CD14-positive monocyte (primary cell): ENCODE measurements around the gene CLASP1. TPM values are rescaled to one million over a fixed set of nuclear protein-coding genes. Genes with fewer than 3 reads are reported as not detected.

Source experiments
- DNase-seq, 3 donors: peaks; one replicate each; pipeline ENCODE4 v3.0.0-alpha.2; 2011 to 2022
- H2AFZ ChIP-seq: 2 replicates; pipeline ENCODE4 v1.6.0; 2012; ENCODE audit warnings: mild to moderate bottlenecking, low read depth, low read length, inconsistent platforms; ENCODE audit not compliant: insufficient read depth, poor library complexity, severe bottlenecking
- H3K27ac ChIP-seq, 2 donors: 1 replicate in 1 of 2; 2 replicates in 1 of 2; pipeline ENCODE4 v1.5.1; 2012 to 2013; ENCODE audit warnings: low read length in 2 of 2, control low read depth in 1 of 2, inconsistent platforms in 1 of 2, low read depth in 1 of 2, mild to moderate bottlenecking in 1 of 2
- H3K27me3 ChIP-seq, 2 donors: one replicate each; pipeline versions ENCODE4 v1.6.0 to v1.6.1; 2011 to 2013; ENCODE audit warnings: low read length in 2 of 2; ENCODE audit not compliant: control insufficient read depth in 2 of 2, insufficient read depth in 2 of 2
- H3K36me3 ChIP-seq, 2 donors: replicated peaks in 1 of 2; 1 replicate in 1 of 2; 2 replicates in 1 of 2; pipeline versions ENCODE4 v1.5.1 to v1.6.1; 2012 to 2013; ENCODE audit warnings: low read length in 2 of 2, control low read depth in 1 of 2, inconsistent platforms in 1 of 2, mild to moderate bottlenecking in 1 of 2; ENCODE audit not compliant: insufficient read depth in 2 of 2, control insufficient read depth in 1 of 2
- H3K4me1 ChIP-seq, 2 donors: 1 replicate in 1 of 2; 2 replicates in 1 of 2; pipeline versions ENCODE4 v1.5.1 to v1.6.1; 2012 to 2013; ENCODE audit warnings: low read length in 2 of 2, control low read depth in 1 of 2, inconsistent platforms in 1 of 2, mild to moderate bottlenecking in 1 of 2, moderate library complexity in 1 of 2; ENCODE audit not compliant: insufficient read depth in 2 of 2, control insufficient read depth in 1 of 2
- H3K4me2 ChIP-seq: replicated peaks from 2 replicates; pipeline ENCODE3; 2012; ENCODE audit warnings: low read length, moderate library complexity, mild to moderate bottlenecking; ENCODE audit not compliant: poor library complexity, severe bottlenecking; ENCODE audit errors: extremely low read depth
- H3K4me3 ChIP-seq, 3 experiments: fragments of 200-600 bp in 1 of 3; sonication (generic) in 1 of 3; replicated peaks in 1 of 3; 1 replicate in 2 of 3; 2 replicates in 1 of 3; pipeline ENCODE4 v1.5.1; 2011 to 2013; ENCODE audit warnings: low read length in 3 of 3, mild to moderate bottlenecking in 3 of 3, control low read depth in 2 of 3, low read depth in 2 of 3, inconsistent platforms in 1 of 3, moderate library complexity in 1 of 3
- H3K79me2 ChIP-seq: 2 replicates; pipeline ENCODE4 v1.6.0; 2012; ENCODE audit warnings: mild to moderate bottlenecking, control low read depth, inconsistent platforms, low read length, moderate library complexity; ENCODE audit not compliant: insufficient read depth
- H3K9ac ChIP-seq: 2 replicates; pipeline ENCODE4 v1.6.0; 2017; ENCODE audit warnings: low read length, mild to moderate bottlenecking; ENCODE audit not compliant: insufficient read depth, poor library complexity, severe bottlenecking
- H3K9me3 ChIP-seq, 2 donors: replicated peaks in 1 of 2; 1 replicate in 1 of 2; 2 replicates in 1 of 2; pipeline versions ENCODE4 v1.5.1 to v1.6.1; 2012 to 2013; ENCODE audit warnings: low read length in 2 of 2, control low read depth in 1 of 2; ENCODE audit not compliant: control insufficient read depth in 1 of 2, insufficient read depth in 1 of 2
- H4K20me1 ChIP-seq: 2 replicates; pipeline ENCODE4 v1.6.0; 2012; ENCODE audit warnings: mild to moderate bottlenecking, low read length, control low read depth, moderate library complexity; ENCODE audit not compliant: insufficient read depth
- H3K27ac Mint-ChIP-seq, 7 donors: one replicate each; pipeline ENCODE4 v1.8.0; 2020; ENCODE audit warnings: mild to moderate bottlenecking in 7 of 7, mixed read lengths in 7 of 7, moderate library complexity in 6 of 7, inconsistent platforms in 2 of 7
- H3K27me3 Mint-ChIP-seq, 3 donors: one replicate each; pipeline ENCODE4 v1.8.0; 2021 to 2022; ENCODE audit warnings: low read depth in 3 of 3, mild to moderate bottlenecking in 3 of 3, mixed read lengths in 3 of 3, moderate library complexity in 3 of 3, inconsistent platforms in 1 of 3
- H3K36me3 Mint-ChIP-seq, 2 donors: one replicate each; pipeline ENCODE4 v1.8.0; 2020; ENCODE audit warnings: mixed read lengths in 2 of 2, inconsistent platforms in 1 of 2, mild to moderate bottlenecking in 1 of 2
- H3K4me1 Mint-ChIP-seq: one replicate; pipeline ENCODE4 v1.8.0; 2020; ENCODE audit warnings: mild to moderate bottlenecking, mixed read lengths
- H3K4me3 Mint-ChIP-seq, 2 donors: one replicate each; pipeline ENCODE4 v1.8.0; 2020; ENCODE audit warnings: mild to moderate bottlenecking in 2 of 2, mixed read lengths in 2 of 2, moderate library complexity in 1 of 2
- H3K9me3 Mint-ChIP-seq, 7 donors: one replicate each; pipeline ENCODE4 v1.8.0; 2020 to 2022; ENCODE audit warnings: mixed read lengths in 7 of 7, mild to moderate bottlenecking in 6 of 7, moderate library complexity in 6 of 7, inconsistent platforms in 2 of 7
- CTCF ChIP-seq: fragments of 200-600 bp; IDR thresholded peaks from one replicate; pipeline ENCODE4 v1.8.0; 2022; ENCODE audit warnings: antibody characterized with exemption, mild to moderate bottlenecking
- WGBS: methylation state at CpG from one replicate; pipeline ENCODE4 v1.1.5; 2013; ENCODE audit warnings: missing lambda C conversion rate; ENCODE audit not compliant: insufficient coverage; 5-methylcytosine and 5-hydroxymethylcytosine counted together
- intact Hi-C, 2 donors: fragments of 100-400 bp; cut with micrococcal nuclease; formaldehyde crosslinking; loops; one replicate each; pipeline versions ENCODE4 v1.15.0 to v1.15.1; 2023
- polyA plus RNA-seq, 3 donors: library from polyadenylated mRNA; depleted of rRNA in 1 of 3; unstranded in 2 of 3; stranded (reverse) in 1 of 3; fragments of 300-500 nt in 2 of 3; fragments of >200 nt in 1 of 3; fragmentation: Illumina TruSeq in 2 of 3; gene quantifications; 1 replicate in 2 of 3; 2 replicates in 1 of 3; pipeline ENCODE4 v1.2.3, GENCODE V29; 2012 to 2021

Gene CLASP1
- polyA plus RNA-seq, 3 donors = 4.8 to 8.1 (median 7.6) TPM

DNA sequence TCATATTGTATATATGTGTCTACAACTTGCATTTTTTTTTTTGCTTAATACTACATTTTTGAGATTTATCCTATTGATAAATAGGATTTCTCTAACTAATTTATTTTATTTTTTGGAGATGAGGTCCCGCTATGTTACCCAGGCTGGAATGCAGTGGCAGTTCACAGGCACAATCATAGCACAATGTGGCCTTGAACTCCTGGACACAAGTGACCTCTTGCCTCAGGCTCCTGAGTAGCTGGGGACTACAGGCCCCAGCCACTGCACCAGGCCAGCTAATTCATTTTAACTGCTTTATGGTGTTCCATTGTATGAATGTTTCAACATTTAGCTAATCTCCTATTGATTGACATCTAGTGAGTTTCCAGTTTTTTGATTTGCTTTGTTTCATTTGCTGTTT is 16.8 kb upstream of the CLASP1 start:
- no CpG with 5 or more reads among the region's 1 CpG for WGBS

GRCh38 chr2:121665504-121665903 is 16.2 kb upstream of the CLASP1 start:
- H3K27ac ChIP-seq = no peak overlapping the region
- no peak overlapping the region for H3K27ac Mint-ChIP-seq
- no peaks in the 10 kb centered on the region for H3K4me1 ChIP-seq
- intact Hi-C loops = no loop called here
- peaks cover 0 to 7% of the 10 kb centered on the region in 2 donors for H3K36me3 ChIP-seq
- H3K79me2 ChIP-seq = no peaks in the 10 kb centered on the region
- TF ChIP-seq CTCF = no peak
- peaks cover 16 to 20% of the 10 kb centered on the region in 2 donors for H3K9me3 ChIP-seq
- no peak overlapping the region for H3K4me3 ChIP-seq
- H4K20me1 ChIP-seq = no peaks in the 10 kb centered on the region
- no peaks in the 10 kb centered on the region for H3K27me3 ChIP-seq
- H3K36me3 Mint-ChIP-seq = peaks cover 6 to 10% of the 10 kb centered on the region in 2 donors
- H2AFZ ChIP-seq = no peak overlapping the region
- H3K4me3 Mint-ChIP-seq = no peak overlapping the region
- H3K9ac ChIP-seq = no peak overlapping the region
- DNase-seq = no peak
- no peaks in the 10 kb centered on the region for H3K27me3 Mint-ChIP-seq
- H3K9me3 Mint-ChIP-seq = peaks cover 17 to 32% (median 21%) of the 10 kb centered on the region in 7 donors
- WGBS = 40% methylated on average over 1 of the region's 3 CpGs
- H3K4me1 Mint-ChIP-seq = no peaks in the 10 kb centered on the region
- H3K4me2 ChIP-seq = no peak overlapping the region

More for the DNA sequence above, 16.8 kb upstream of the CLASP1 start:
- Mint-ChIP-seq H3K4me3 (no peak overlapping the region), H3K4me1 (no peaks in the 10 kb centered on the region), H3K27ac (no peak overlapping the region), H3K9me3 (peaks cover 22 to 37% (median 26%) of the 10 kb centered on the region in 7 donors), H3K36me3 (peaks cover 6 to 9% of the 10 kb centered on the region in 2 donors), H3K27me3 (no peaks in the 10 kb centered on the region)
- Histone ChIP-seq H3K4me2 (no peak overlapping the region), H4K20me1 (no peaks in the 10 kb centered on the region), H3K27ac (no peak overlapping the region), H3K4me1 (no peaks in the 10 kb centered on the region), H3K27me3 (no peaks in the 10 kb centered on the region), H2AFZ (no peak overlapping the region), H3K9ac (no peak overlapping the region), H3K79me2 (no peaks in the 10 kb centered on the region), H3K36me3 (peaks cover 0 to 7% of the 10 kb centered on the region in 2 donors), H3K9me3 (peaks cover 22 to 25% of the 10 kb centered on the region in 2 donors), H3K4me3 (no peak overlapping the region)
- no peak for DNase-seq
- intact Hi-C loops = no loop called here
- no peak for TF ChIP-seq CTCF
